Measurements from ENCODE around the gene NTF4.

NTF4 gene

GRCh38 chr19:49064768-49065611 is at the start of gene NTF4:
Gene NTF4 (minus strand): TSS chr19:49064818. CDS start chr19:49061997, 2,821 bp downstream.
- DNase-seq: no peak

GRCh38 chr19:49113762-49114629 is 49.4 kb upstream of the NTF4 start, which contains the start of gene LIN7B:
Gene LIN7B (plus strand): TSS chr19:49114370. CDS start chr19:49114405, 35 bp downstream.
- peak; percentile 41 for DNase-seq

GRCh38 chr19:49111218-49111998 is 46.8 kb upstream of the NTF4 start:
- no peak for DNase-seq

GRCh38 chr19:49110567-49110966 is 45.9 kb upstream of the NTF4 start:
- no peak for DNase-seq

GRCh38 chr19:49109569-49110233 is 45.1 kb upstream of the NTF4 start:
- DNase-seq: no peak

GRCh38 chr19:49109051-49109450 is 44.4 kb upstream of the NTF4 start:
- no peak for DNase-seq

GRCh38 chr19:49107625-49108459 is 43.2 kb upstream of the NTF4 start:
- no peak for DNase-seq

GRCh38 chr19:49106648-49107135 is 42.1 kb upstream of the NTF4 start:
- DNase-seq: peak; percentile 5

- no peak for DNase-seq
These were observed 39.7 kb upstream of the NTF4 start for GRCh38 chr19:49104229-49104864.

- DNase-seq: no peak
These were observed 38.9 kb upstream of the NTF4 start for GRCh38 chr19:49103331-49104085.

- DNase-seq: no peak
These were observed 37.7 kb upstream of the NTF4 start for GRCh38 chr19:49102303-49102702.

- no peak for DNase-seq
These were observed 36.5 kb upstream of the NTF4 start for GRCh38 chr19:49101160-49101559.

GRCh38 chr19:49098795-49099194 is 34.2 kb upstream of the NTF4 start:
- no peak for DNase-seq

GRCh38 chr19:49097453-49098288 is 33.1 kb upstream of the NTF4 start:
- DNase-seq: peak; percentile 52

- DNase-seq: no peak
These were observed 30.2 kb upstream of the NTF4 start for GRCh38 chr19:49094505-49095482.

- DNase-seq: no peak
These were observed 28.1 kb upstream of the NTF4 start for GRCh38 chr19:49092686-49093085.

GRCh38 chr19:49091391-49092038 is 26.9 kb upstream of the NTF4 start:
- DNase-seq: no peak

Data from SHP77 treated with DMSO at 0.1 percent for 48 hours (cell line).